Prostate gland (tissue), 2 donors: ENCODE measurements around the gene RTCA.

ENCODE experiments used
- CTCF ChIP-seq, 4 experiments: fragments of 200-600 bp in 2 of 4; fragments of 450-650 bp in 2 of 4; sonication (generic) in 2 of 4; IDR thresholded peaks; 1 replicate in 3 of 4; 2 replicates in 1 of 4; pipeline ENCODE4 v1.5.1; 2016 to 2019; ENCODE audit warnings: antibody characterized with exemption in 4 of 4, mild to moderate bottlenecking in 2 of 4, moderate library complexity in 2 of 4
- POLR2A ChIP-seq: fragments of 450-650 bp; IDR thresholded peaks from one replicate; pipeline ENCODE4 v1.6.1; 2016; ENCODE audit warnings: antibody characterized with exemption, mild to moderate bottlenecking

- TF ChIP-seq CTCF (IDR thresholded peaks at IDR 0.05) (no peak), POLR2A (no peak)
These were observed 43.6 kb upstream of the RTCA start for GRCh38 chr1:100222428-100222827.
